ENCODE results near the gene SZT2.
"Not testable (repeated sequence)": the region's sequence is repeated elsewhere in the genome, so short reads cannot be mapped to it uniquely, and the experiment has no call there.

- TF ChIP-seq, protein P1, sequence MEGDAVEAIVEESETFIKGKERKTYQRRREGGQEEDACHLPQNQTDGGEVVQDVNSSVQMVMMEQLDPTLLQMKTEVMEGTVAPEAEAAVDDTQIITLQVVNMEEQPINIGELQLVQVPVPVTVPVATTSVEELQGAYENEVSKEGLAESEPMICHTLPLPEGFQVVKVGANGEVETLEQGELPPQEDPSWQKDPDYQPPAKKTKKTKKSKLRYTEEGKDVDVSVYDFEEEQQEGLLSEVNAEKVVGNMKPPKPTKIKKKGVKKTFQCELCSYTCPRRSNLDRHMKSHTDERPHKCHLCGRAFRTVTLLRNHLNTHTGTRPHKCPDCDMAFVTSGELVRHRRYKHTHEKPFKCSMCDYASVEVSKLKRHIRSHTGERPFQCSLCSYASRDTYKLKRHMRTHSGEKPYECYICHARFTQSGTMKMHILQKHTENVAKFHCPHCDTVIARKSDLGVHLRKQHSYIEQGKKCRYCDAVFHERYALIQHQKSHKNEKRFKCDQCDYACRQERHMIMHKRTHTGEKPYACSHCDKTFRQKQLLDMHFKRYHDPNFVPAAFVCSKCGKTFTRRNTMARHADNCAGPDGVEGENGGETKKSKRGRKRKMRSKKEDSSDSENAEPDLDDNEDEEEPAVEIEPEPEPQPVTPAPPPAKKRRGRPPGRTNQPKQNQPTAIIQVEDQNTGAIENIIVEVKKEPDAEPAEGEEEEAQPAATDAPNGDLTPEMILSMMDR (IDR thresholded peaks at IDR 0.05; ENCODE audit: low read depth, low read length, poor library complexity, severe bottlenecking) = not testable (repeated sequence)
- not testable (repeated sequence) for TF ChIP-seq EZH2phosphoT487 (IDR thresholded peaks at IDR 0.05; ENCODE audit: borderline replicate concordance, low read length)
Observed at GRCh38 chr1:43472463-43473151, 82.9 kb downstream of the SZT2 start.

Data from DOHH2 (cell line).